Colonic mucosa (tissue), 4 donors: ENCODE data around the gene CUX1. TPM values are rescaled to one million over a fixed set of nuclear protein-coding genes. Genes with fewer than 3 reads are reported as not detected.

Experiments
- DNase-seq: peaks from one replicate; pipeline ENCODE4 v3.0.0-alpha.2; 2020
- H3K27ac ChIP-seq: fragments of 200-600 bp; one replicate; pipeline ENCODE4 v1.8.0; 2021
- H3K27me3 ChIP-seq: fragments of 200-600 bp; one replicate; pipeline ENCODE4 v1.8.0; 2021
- H3K36me3 ChIP-seq: fragments of 200-600 bp; one replicate; pipeline ENCODE4 v1.8.0; 2021
- H3K4me1 ChIP-seq: fragments of 200-600 bp; one replicate; pipeline ENCODE4 v1.8.0; 2021; ENCODE audit warnings: mild to moderate bottlenecking
- H3K4me3 ChIP-seq: fragments of 200-600 bp; one replicate; pipeline ENCODE4 v1.8.0; 2021
- H3K9ac ChIP-seq, 2 donors: one replicate each; pipeline ENCODE4 v1.7.0; 2013; ENCODE audit warnings: control low read depth in 2 of 2, low read depth in 2 of 2, low read length in 2 of 2
- H3K9me3 ChIP-seq: fragments of 200-600 bp; one replicate; pipeline ENCODE4 v1.8.0; 2021
- intact Hi-C: fragments of 100-400 bp; cut with DNase I; formaldehyde crosslinking; loops from one replicate; pipeline ENCODE4 v1.14.1; 2022
- total RNA-seq, 2 donors: library from RNA; stranded (reverse); fragmentation: NEBNext Ultra II Directional in 1 of 2; extraction: Animal tissue kit (Norgen Biotek cat#: 25700) in 1 of 2; gene quantifications; one replicate each; pipeline ENCODE4 v1.2.1, GENCODE V29; 2021
- TF ChIP-seq, protein P1 (sequence below): fragments of 200-600 bp; IDR thresholded peaks from one replicate; pipeline ENCODE4 v1.8.0; 2022; ENCODE audit warnings: antibody characterized with exemption, mild to moderate bottlenecking
- donor health status: healthy.
- donor health status: DM: no; HTN: no; CAD: no.
- donor health status: DM: no; HTN: no; CAD: no.

The CUX1 gene
- total RNA-seq, 2 donors from 2014 or later: 68.5 to 97.5 TPM

DNA sequence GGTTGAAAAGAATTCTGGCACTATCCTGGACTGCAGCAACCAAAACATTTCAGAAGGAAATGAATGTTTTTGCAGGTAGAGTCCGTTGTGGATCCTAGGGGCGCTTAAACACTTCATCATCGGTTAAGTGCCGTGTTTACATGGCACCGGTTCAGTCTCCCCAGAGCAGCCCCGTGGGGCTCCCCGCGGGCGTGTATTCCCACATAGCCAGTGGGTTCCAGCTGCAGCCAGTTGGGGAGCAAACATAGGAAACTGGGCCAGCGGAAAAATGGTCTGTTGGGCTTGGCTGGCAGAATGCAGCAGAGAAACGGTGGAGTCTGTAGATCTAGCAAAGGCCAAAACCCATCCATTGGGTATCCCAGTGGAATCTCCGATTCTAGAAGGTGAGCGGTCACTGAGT, 356.2 kb downstream of the CUX1 start:
- H3K9me3 ChIP-seq: no peaks in the 10 kb centered on the region
- no peaks in the 10 kb centered on the region for H3K36me3 ChIP-seq
- H3K4me3 ChIP-seq: no peak overlapping the region
- no peaks in the 10 kb centered on the region for H3K27me3 ChIP-seq
- no peak overlapping the region for H3K27ac ChIP-seq
- H3K4me1 ChIP-seq: no peaks in the 10 kb centered on the region
- TF ChIP-seq, protein P1, sequence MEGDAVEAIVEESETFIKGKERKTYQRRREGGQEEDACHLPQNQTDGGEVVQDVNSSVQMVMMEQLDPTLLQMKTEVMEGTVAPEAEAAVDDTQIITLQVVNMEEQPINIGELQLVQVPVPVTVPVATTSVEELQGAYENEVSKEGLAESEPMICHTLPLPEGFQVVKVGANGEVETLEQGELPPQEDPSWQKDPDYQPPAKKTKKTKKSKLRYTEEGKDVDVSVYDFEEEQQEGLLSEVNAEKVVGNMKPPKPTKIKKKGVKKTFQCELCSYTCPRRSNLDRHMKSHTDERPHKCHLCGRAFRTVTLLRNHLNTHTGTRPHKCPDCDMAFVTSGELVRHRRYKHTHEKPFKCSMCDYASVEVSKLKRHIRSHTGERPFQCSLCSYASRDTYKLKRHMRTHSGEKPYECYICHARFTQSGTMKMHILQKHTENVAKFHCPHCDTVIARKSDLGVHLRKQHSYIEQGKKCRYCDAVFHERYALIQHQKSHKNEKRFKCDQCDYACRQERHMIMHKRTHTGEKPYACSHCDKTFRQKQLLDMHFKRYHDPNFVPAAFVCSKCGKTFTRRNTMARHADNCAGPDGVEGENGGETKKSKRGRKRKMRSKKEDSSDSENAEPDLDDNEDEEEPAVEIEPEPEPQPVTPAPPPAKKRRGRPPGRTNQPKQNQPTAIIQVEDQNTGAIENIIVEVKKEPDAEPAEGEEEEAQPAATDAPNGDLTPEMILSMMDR: no peak
- no peak for DNase-seq
- H3K9ac ChIP-seq: no peak overlapping the region
- intact Hi-C loops: no loop called here

DNA sequence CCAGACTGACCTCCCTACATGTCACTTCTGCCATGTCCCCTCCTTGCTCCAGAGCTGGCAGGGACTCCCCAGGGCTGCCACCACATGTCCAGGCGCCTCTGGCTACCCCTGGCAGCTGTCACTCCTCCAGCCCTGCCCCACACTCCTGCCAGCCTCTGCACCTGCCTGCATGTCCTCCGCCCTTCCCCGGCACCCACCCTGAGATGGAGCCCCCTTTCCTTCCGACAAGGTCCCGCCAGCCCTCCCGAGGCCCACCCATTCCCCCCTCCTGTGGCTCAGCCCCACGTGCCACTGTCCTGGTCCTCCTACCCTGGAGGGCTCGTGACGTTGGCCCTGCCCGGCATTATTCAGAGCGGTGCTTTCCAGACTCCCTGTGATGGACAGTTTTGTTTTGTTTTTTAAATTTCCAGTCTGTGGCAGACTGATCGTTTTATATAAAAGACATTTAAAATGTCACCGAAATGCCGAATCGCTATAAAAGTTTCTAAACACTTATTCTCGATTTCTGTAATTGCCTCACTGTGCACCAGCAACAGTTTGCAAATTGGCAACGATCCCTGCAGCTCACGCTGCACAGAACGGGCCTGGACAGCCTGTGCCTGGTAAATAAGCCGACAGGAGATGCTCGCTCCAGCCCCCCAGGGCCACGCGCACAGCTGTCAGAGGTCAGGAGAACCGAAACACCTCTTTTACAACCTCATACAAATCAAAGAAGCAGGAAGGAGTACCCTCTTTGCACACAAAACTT, 358.2 kb downstream of the CUX1 start:
- DNase-seq: no peak
- no peaks in the 10 kb centered on the region for H3K27me3 ChIP-seq
- H3K36me3 ChIP-seq: no peaks in the 10 kb centered on the region
- H3K9me3 ChIP-seq: no peaks in the 10 kb centered on the region
- intact Hi-C loops: no loop called here
- H3K4me3 ChIP-seq: no peak overlapping the region
- H3K27ac ChIP-seq: no peak overlapping the region
- TF ChIP-seq, protein P1: no peak
- H3K9ac ChIP-seq: no peak overlapping the region
- H3K4me1 ChIP-seq: no peaks in the 10 kb centered on the region

DNA sequence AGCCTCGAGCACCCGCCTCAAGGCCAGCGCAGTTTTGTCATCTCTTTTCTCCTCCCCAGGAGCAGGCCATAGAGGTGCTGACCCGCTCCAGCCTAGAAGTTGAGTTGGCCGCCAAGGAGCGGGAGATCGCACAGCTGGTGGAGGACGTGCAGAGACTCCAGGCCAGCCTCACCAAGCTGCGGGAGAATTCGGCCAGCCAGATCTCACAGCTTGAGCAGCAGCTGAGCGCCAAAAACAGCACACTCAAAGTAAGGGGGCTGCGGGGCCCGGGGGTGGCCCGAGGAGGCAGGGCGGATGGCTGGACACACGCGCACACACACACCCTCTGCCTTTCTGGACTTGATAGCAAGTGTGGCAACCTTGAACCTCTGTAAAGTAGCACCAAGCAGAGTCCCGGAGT, 361.0 kb downstream of the CUX1 start:
- H3K4me1 ChIP-seq: no peaks in the 10 kb centered on the region
- H3K9me3 ChIP-seq: no peaks in the 10 kb centered on the region
- H3K27ac ChIP-seq: no peak overlapping the region
- H3K4me3 ChIP-seq: no peak overlapping the region
- TF ChIP-seq, protein P1: no peak
- no peak for DNase-seq
- H3K36me3 ChIP-seq: no peaks in the 10 kb centered on the region
- no peaks in the 10 kb centered on the region for H3K27me3 ChIP-seq
- intact Hi-C loops: no loop called here
- no peak overlapping the region for H3K9ac ChIP-seq

- Histone ChIP-seq H3K4me3 (no peak overlapping the region), H3K9me3 (no peaks in the 10 kb centered on the region), H3K9ac (no peak overlapping the region), H3K27me3 (no peaks in the 10 kb centered on the region), H3K4me1 (no peaks in the 10 kb centered on the region), H3K27ac (no peak overlapping the region), H3K36me3 (no peaks in the 10 kb centered on the region)
- DNase-seq: no peak
- TF ChIP-seq, protein P1: no peak
- intact Hi-C loops: no loop called here
Measured at GRCh38 chr7:102180727-102181126, 363.3 kb downstream of the CUX1 start.

- Histone ChIP-seq H3K4me1 (no peaks in the 10 kb centered on the region), H3K9ac (no peak overlapping the region), H3K27me3 (no peaks in the 10 kb centered on the region), H3K9me3 (no peaks in the 10 kb centered on the region), H3K4me3 (no peak overlapping the region), H3K27ac (no peak overlapping the region), H3K36me3 (no peaks in the 10 kb centered on the region)
- DNase-seq: no peak
- TF ChIP-seq, protein P1: no peak
- intact Hi-C loops: no loop called here
Measured at GRCh38 chr7:102181517-102181916, 364.1 kb downstream of the CUX1 start.
